Measurements from ENCODE around the gene RAD54L2. TPM values are rescaled to one million over a fixed set of nuclear protein-coding genes. Genes with fewer than 3 reads are reported as not detected.
"Not testable (repeated sequence)": the region's sequence is repeated elsewhere in the genome, so short reads cannot be mapped to it uniquely, and the experiment has no call there.

Gene RAD54L2
- total and polyA plus RNA-seq, 2 donors (not counting 3 experiments of a cell fraction or from before 2014, with no cell fraction given), result 7.6 to 31.1 TPM

- DNase-seq (ENCODE audit: low read depth, low spot score), result peak; percentile 73
- H3K27me3 ChIP-seq (ENCODE audit: control insufficient read depth in 2 of 2, insufficient read depth in 2 of 2, low read length in 2 of 2), result no peaks in the 10 kb centered on the region
- FAIRE-seq, result peak; percentile 61
- dilution Hi-C loops (cut with MboI; ENCODE audit: extremely low pct_ligation_motif_present, low sequenced_read_pairs) (no loop called here), intact Hi-C loops (cut with micrococcal nuclease) (loop anchor here (2.0 kb wide), 1 partner anchor 37 kb away; no protein-coding TSS in a partner anchor)
- no peaks in the 10 kb centered on the region for H3K9me3 ChIP-seq (replicated peaks; ENCODE audit: control insufficient read depth, insufficient read depth, low read length)
- peak overlapping the region; percentile 81 to 91 (median 83) for H3K4me3 ChIP-seq (replicated peaks in 1 of 3; ENCODE audit: insufficient read depth in 1 of 3, low read depth in 1 of 3, low read length in 3 of 3)
- peak overlapping the region; percentile 90 for H3K9ac ChIP-seq (replicated peaks; ENCODE audit: extremely low read depth, insufficient read depth, low read length)
- peaks cover 2% of the 10 kb centered on the region for H4K20me1 ChIP-seq (replicated peaks; ENCODE audit: control insufficient read depth, extremely low read depth, insufficient read depth, low read length)
- H3K9me1 ChIP-seq (replicated peaks; ENCODE audit: control insufficient read depth, extremely low read depth, insufficient read depth, low read length), result no peaks in the 10 kb centered on the region
- no TSS peak for BruUV-seq (replicated peaks)
- H2AFZ ChIP-seq (ENCODE audit: low read depth, low read length), result peak overlapping the region; percentile 98
- H3K36me3 ChIP-seq (ENCODE audit: control insufficient read depth in 2 of 2, extremely low read depth in 1 of 2, insufficient read depth in 2 of 2, low read length in 2 of 2), result no peaks in the 10 kb centered on the region
- TF ChIP-seq GATA2 (IDR thresholded peaks at IDR 0.05; ENCODE audit: insufficient read depth, insufficient read length, low read depth, low read length) (no peak), EZH2 (IDR thresholded peaks at IDR 0.05; ENCODE audit: borderline replicate concordance, low read depth, low read length, severe bottlenecking) (no peak), MYC (IDR thresholded peaks at IDR 0.05; ENCODE audit: low read depth, low read length) (no peak)
- ChIA-PET CTCF (interaction anchor here (0.6 to 3.5 kb wide), 11 partner anchors 11 to 928 kb away, joined by 3 to 18 read pairs (median 4); partner anchors contain the start of genes CISH, DCAF1 and TEX264), POLR2A (interaction anchor here (0.7 kb wide), 1 partner anchor 40 kb away, joined by 3 read pairs; no protein-coding TSS in a partner anchor)
- peaks cover 15% of the 10 kb centered on the region for H3K4me1 ChIP-seq (ENCODE audit: control insufficient read depth, extremely low read depth, insufficient read depth, low read length)
- H3K79me2 ChIP-seq (ENCODE audit: control insufficient read depth, insufficient read depth, low read length), result peaks cover 53% of the 10 kb centered on the region
- peak overlapping the region; percentile 82 for H3K4me2 ChIP-seq (ENCODE audit: insufficient read depth, low read length)
- H3K27ac ChIP-seq (ENCODE audit: insufficient read depth, low read depth, low read length), result peak overlapping the region; percentile 54
These were observed 897 bp downstream of the RAD54L2 start for GRCh38 chr3:51539291-51539941.

DNA sequence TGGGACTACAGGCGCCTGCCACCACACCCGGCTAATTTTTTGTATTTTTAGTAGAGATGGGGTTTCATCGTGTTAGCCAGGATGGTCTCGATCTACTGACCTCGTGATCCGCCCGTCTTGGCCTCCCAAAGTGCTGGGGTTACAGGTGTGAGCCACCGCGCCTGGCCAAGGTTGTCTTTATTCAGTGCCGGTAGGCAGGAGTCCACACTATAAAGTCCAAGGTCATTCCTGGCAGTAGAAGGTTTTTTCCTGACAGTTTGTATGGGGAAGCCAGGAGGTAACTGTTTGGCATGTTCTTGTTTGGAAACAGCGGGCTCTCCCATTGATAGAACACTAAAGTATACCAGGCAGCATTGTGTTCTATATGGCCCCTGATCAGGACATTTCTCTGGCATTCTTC, 4.1 kb downstream of the RAD54L2 start:
- CTCF ChIA-PET; H3K27ac ChIP-seq (ENCODE audit: insufficient read depth, low read depth, low read length); BruUV-seq (replicated peaks); intact Hi-C loops (cut with micrococcal nuclease); H3K9ac ChIP-seq (replicated peaks; ENCODE audit: extremely low read depth, insufficient read depth, low read length); DNase-seq (ENCODE audit: low read depth, low spot score); H4K20me1 ChIP-seq (replicated peaks; ENCODE audit: control insufficient read depth, extremely low read depth, insufficient read depth, low read length); H2AFZ ChIP-seq (ENCODE audit: low read depth, low read length); H3K9me1 ChIP-seq (replicated peaks; ENCODE audit: control insufficient read depth, extremely low read depth, insufficient read depth, low read length); H3K27me3 ChIP-seq (ENCODE audit: control insufficient read depth in 2 of 2, insufficient read depth in 2 of 2, low read length in 2 of 2); H3K36me3 ChIP-seq (ENCODE audit: control insufficient read depth in 2 of 2, extremely low read depth in 1 of 2, insufficient read depth in 2 of 2, low read length in 2 of 2); FAIRE-seq; POLR2A ChIA-PET; H3K4me2 ChIP-seq (ENCODE audit: insufficient read depth, low read length); H3K4me3 ChIP-seq (replicated peaks in 1 of 3; ENCODE audit: insufficient read depth in 1 of 3, low read depth in 1 of 3, low read length in 3 of 3); dilution Hi-C loops (cut with MboI; ENCODE audit: extremely low pct_ligation_motif_present, low sequenced_read_pairs); H3K9me3 ChIP-seq (replicated peaks; ENCODE audit: control insufficient read depth, insufficient read depth, low read length): not testable (repeated sequence)
- peaks cover 15% of the 10 kb centered on the region for H3K4me1 ChIP-seq (ENCODE audit: control insufficient read depth, extremely low read depth, insufficient read depth, low read length)
- peaks cover 61% of the 10 kb centered on the region for H3K79me2 ChIP-seq (ENCODE audit: control insufficient read depth, insufficient read depth, low read length)
